Measurements from ENCODE around the gene OTOF. TPM values are rescaled to one million over a fixed set of nuclear protein-coding genes. Genes with fewer than 3 reads are reported as not detected.

Gene OTOF
- total and polyA plus RNA-seq, 2 donors (not counting 3 experiments of a cell fraction or from before 2014, with no cell fraction given), result 0.06 to 0.22 TPM

- no peaks in the 10 kb centered on the region for H3K36me3 ChIP-seq (ENCODE audit: control insufficient read depth in 2 of 2, extremely low read depth in 1 of 2, insufficient read depth in 2 of 2, low read length in 2 of 2)
- H3K27ac ChIP-seq (ENCODE audit: insufficient read depth, low read depth, low read length), result no peak overlapping the region
- no peaks in the 10 kb centered on the region for H3K9me3 ChIP-seq (replicated peaks; ENCODE audit: control insufficient read depth, insufficient read depth, low read length)
- H4K20me1 ChIP-seq (replicated peaks; ENCODE audit: control insufficient read depth, extremely low read depth, insufficient read depth, low read length), result no peaks in the 10 kb centered on the region
- H3K27me3 ChIP-seq (ENCODE audit: control insufficient read depth in 2 of 2, insufficient read depth in 2 of 2, low read length in 2 of 2), result peaks cover 3 to 10% of the 10 kb centered on the region in 2 experiments
- POLR2A ChIA-PET, result no interaction called here
- no peaks in the 10 kb centered on the region for H3K9me1 ChIP-seq (replicated peaks; ENCODE audit: control insufficient read depth, extremely low read depth, insufficient read depth, low read length)
- H3K9ac ChIP-seq (replicated peaks; ENCODE audit: extremely low read depth, insufficient read depth, low read length), result no peak overlapping the region
- DNase-seq (ENCODE audit: low read depth, low spot score) (no peak), FAIRE-seq (no peak)
- H3K4me2 ChIP-seq (ENCODE audit: insufficient read depth, low read length), result no peak overlapping the region
- CTCF ChIA-PET, result interaction anchor here (1.1 to 1.3 kb wide), 2 partner anchors 17 to 33 kb away, joined by 4 to 5 read pairs; no protein-coding TSS in a partner anchor
- no TSS peak for BruUV-seq (replicated peaks)
- TF ChIP-seq JUN (IDR thresholded peaks at IDR 0.05; ENCODE audit: borderline replicate concordance, insufficient read depth, insufficient read length, low read depth) (no peak), MAX (IDR thresholded peaks at IDR 0.05; ENCODE audit: insufficient read depth, insufficient read length) (no peak), FOS (IDR thresholded peaks at IDR 0.05; ENCODE audit: borderline replicate concordance, insufficient read depth, low read length) (no peak), EZH2 (IDR thresholded peaks at IDR 0.05; ENCODE audit: borderline replicate concordance, low read depth, low read length, severe bottlenecking) (no peak), GATA2 (IDR thresholded peaks at IDR 0.05; ENCODE audit: insufficient read depth, insufficient read length, low read depth, low read length) (no peak), MYC (IDR thresholded peaks at IDR 0.05; ENCODE audit: low read depth, low read length) (no peak), POLR2A (IDR thresholded peaks at IDR 0.05; ENCODE audit: low read depth, low read length) (no peak), CTCF (IDR thresholded peaks at IDR 0.05; ENCODE audit: extremely low read depth in 1 of 2, insufficient read depth in 1 of 2, low read depth in 1 of 2, low read length in 2 of 2) (no peak), POLR2AphosphoS5 (IDR thresholded peaks at IDR 0.05; ENCODE audit: insufficient read depth, low read depth, low read length) (no peak)
- no peaks in the 10 kb centered on the region for H3K4me1 ChIP-seq (ENCODE audit: control insufficient read depth, extremely low read depth, insufficient read depth, low read length)
- H3K4me3 ChIP-seq (replicated peaks in 1 of 3; ENCODE audit: insufficient read depth in 1 of 3, low read depth in 1 of 3, low read length in 3 of 3), result no peak overlapping the region
- dilution Hi-C loops (cut with MboI; ENCODE audit: extremely low pct_ligation_motif_present, low sequenced_read_pairs) (no loop called here), intact Hi-C loops (cut with micrococcal nuclease) (no loop called here)
- H2AFZ ChIP-seq (ENCODE audit: low read depth, low read length), result no peak overlapping the region
- H3K79me2 ChIP-seq (ENCODE audit: control insufficient read depth, insufficient read depth, low read length), result no peaks in the 10 kb centered on the region
These were observed 42.2 kb upstream of the OTOF start for GRCh38 chr2:26520148-26520449.

Data from endothelial cell of umbilical vein (primary cell).